Karpas-422 (cell line): ENCODE data around the gene HOXA5. TPM values are rescaled to one million over a fixed set of nuclear protein-coding genes. Genes with fewer than 3 reads are reported as not detected.

ENCODE experiments used
- DNase-seq: peaks from one replicate; pipeline ENCODE4 v3.0.0-alpha.2; 2015
- H2AFZ ChIP-seq: fragments of 200-600 bp; sonication (generic); 2 replicates; pipeline ENCODE4 v1.6.1; 2014; ENCODE audit warnings: antibody characterized with exemption, low read length, mixed read lengths
- H3K27ac ChIP-seq: fragments of 200-600 bp; sonication (generic); 2 replicates; pipeline ENCODE4 v1.5.1; 2014; ENCODE audit warnings: mild to moderate bottlenecking, low read length, moderate library complexity
- H3K27me3 ChIP-seq: fragments of 200-600 bp; sonication (generic); 2 replicates; pipeline ENCODE4 v1.6.1; 2014; ENCODE audit warnings: low read length, mixed read lengths
- H3K36me3 ChIP-seq: fragments of 200-600 bp; sonication (generic); 2 replicates; pipeline ENCODE4 v1.6.1; 2014; ENCODE audit warnings: low read length, mixed read lengths; ENCODE audit not compliant: insufficient read depth
- H3K4me1 ChIP-seq: fragments of 200-600 bp; sonication (generic); 2 replicates; pipeline ENCODE4 v1.6.1; 2014; ENCODE audit warnings: mild to moderate bottlenecking, low read length, mixed read lengths
- H3K4me2 ChIP-seq: fragments of 200-600 bp; sonication (generic); 2 replicates; pipeline ENCODE4 v1.6.1; 2014; ENCODE audit warnings: low read length, low read depth, mild to moderate bottlenecking; ENCODE audit not compliant: poor library complexity, severe bottlenecking
- H3K4me3 ChIP-seq: fragments of 200-600 bp; sonication (generic); 2 replicates; pipeline ENCODE4 v1.5.1; 2014; ENCODE audit warnings: mild to moderate bottlenecking, antibody characterized with exemption, low read length, mixed read lengths
- H3K79me2 ChIP-seq: fragments of 200-600 bp; sonication (generic); 2 replicates; pipeline ENCODE4 v1.6.1; 2014; ENCODE audit warnings: mild to moderate bottlenecking, low read length, mixed read lengths
- H3K9ac ChIP-seq: fragments of 200-600 bp; sonication (generic); 2 replicates; pipeline ENCODE4 v1.6.0; 2014; ENCODE audit warnings: low read length
- H3K9me2 ChIP-seq: fragments of 200-600 bp; sonication (generic), shearing (Covaris generic); replicated peaks from 2 replicates; pipeline ENCODE4 v1.6.0; 2014; ENCODE audit warnings: mild to moderate bottlenecking, low read length, moderate library complexity; ENCODE audit not compliant: insufficient read depth
- H3K9me3 ChIP-seq: fragments of 300-700, 200-600 bp; sonication (generic); 2 replicates; pipeline ENCODE4 v1.6.1; 2014; ENCODE audit warnings: low read length, mixed read lengths
- H4K20me1 ChIP-seq: fragments of 200-600 bp; sonication (generic); 2 replicates; pipeline ENCODE4 v1.6.1; 2014; ENCODE audit warnings: mild to moderate bottlenecking, antibody characterized with exemption, low read length, low read depth; ENCODE audit not compliant: insufficient read depth
- total RNA-seq: library from RNA; depleted of rRNA; stranded (reverse); fragments of >200 nt; shearing (Covaris generic); gene quantifications from 2 replicates; pipeline ENCODE4 v1.2.3, GENCODE V29; 2014; ENCODE audit warnings: low replicate concordance

HOXA5 gene
- total RNA-seq, 1 experiment from 2014 or later, result 4.1 TPM

DNA sequence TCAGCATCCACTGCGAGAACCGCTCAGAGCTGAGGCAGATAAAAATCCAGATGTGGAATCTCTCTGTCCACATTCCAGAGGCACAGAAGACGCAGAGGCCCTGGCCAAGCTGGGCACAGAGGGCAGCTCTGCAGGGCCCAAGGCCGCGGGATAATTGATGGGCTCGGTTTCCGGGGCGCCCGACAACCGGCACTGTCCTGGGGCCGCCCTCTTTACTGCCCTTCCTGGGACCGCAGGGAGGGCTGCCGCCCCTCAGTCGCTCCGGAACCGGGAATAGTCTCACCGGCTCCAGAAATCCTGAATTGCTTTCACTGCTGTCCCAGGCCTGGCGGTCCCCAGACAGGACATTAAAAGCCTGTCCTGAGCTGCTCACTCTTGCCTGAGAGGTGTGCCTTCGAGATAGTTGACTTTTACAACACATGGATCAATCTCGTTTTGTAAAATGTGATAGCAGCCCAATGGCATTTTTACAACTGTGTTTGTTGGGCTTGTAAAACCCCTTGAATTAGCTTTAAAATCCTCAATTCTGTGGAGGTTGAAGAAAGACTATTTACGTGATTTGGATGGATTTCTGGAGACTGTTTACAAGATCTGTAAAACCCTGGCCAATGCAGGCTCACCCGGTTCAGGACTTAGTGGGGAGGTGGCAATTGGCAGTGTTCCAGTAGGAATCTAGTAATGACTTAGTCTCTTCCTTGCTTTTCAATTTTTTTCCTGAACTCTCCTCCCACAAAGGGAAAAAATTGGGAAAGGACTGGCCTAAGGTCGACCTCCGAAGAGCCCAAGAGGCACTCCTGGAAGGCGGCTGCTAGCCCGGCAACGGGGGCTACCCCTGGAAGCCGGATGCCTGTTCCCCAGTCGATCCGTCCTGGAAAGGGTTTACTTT lies 5.5 kb upstream of the HOXA5 start:
- Histone ChIP-seq H4K20me1 (no peaks in the 10 kb centered on the region), H3K36me3 (peaks cover 9% of the 10 kb centered on the region; the same call in 1 of the 2 replicates), H3K4me1 (peaks cover 31% of the 10 kb centered on the region), H3K79me2 (peaks cover 37% of the 10 kb centered on the region), H3K27me3 (no peaks in the 10 kb centered on the region), H3K4me2 (peak overlapping the region; percentile 88), H3K4me3 (peak overlapping the region; percentile 84), H3K9me2 (no peaks in the 10 kb centered on the region), H2AFZ (no peak overlapping the region), H3K27ac (no peak overlapping the region), H3K9me3 (no peaks in the 10 kb centered on the region), H3K9ac (peak overlapping the region; percentile 84)
- DNase-seq, result no peak

DNA sequence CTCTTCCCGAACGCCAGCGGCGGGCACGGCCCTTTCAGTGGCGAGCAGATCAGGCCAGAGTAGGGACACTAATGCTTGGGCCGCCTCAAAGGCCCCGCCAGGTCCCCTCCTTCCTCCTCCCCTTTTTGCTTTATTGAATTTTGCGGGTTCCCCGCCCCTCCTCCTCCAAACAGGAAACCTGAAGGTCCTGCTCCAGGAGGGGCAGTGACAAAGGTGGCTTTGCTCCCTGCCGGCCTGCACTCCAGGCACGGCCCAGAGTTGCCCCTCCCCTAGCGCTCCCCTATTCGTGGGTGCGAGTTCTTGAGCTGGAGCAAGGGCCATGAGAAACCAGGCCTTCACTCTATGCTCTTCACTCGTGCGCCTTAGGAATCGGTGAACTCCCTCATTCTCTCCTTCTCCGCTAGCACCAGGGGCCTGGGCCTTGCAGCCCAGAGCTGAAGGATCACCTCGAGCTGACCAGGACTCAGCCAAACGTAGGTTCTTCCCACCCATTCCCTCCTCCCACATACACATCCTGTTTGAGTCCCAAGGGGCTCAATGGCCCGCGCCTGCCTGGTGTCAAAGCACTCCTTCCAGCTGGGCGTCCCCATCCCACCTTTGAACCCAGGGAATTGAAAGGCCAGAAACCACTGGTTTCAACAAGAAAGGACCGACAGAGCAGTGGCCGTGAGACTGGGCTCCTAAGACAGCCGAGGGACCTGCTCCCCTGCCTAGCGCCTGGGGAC lies 4.7 kb upstream of the HOXA5 start:
- no peaks in the 10 kb centered on the region for H3K9me3 ChIP-seq
- H3K36me3 ChIP-seq, result peaks cover 11% of the 10 kb centered on the region; the same call in 1 of the 2 replicates
- peak overlapping the region; percentile 84; the same call in 1 of the 2 replicates for H3K4me3 ChIP-seq
- H3K9me2 ChIP-seq, result no peaks in the 10 kb centered on the region
- H3K27me3 ChIP-seq, result no peaks in the 10 kb centered on the region
- H2AFZ ChIP-seq, result no peak overlapping the region
- H3K9ac ChIP-seq, result peak overlapping the region; percentile 84
- no peak for DNase-seq
- peak overlapping the region; percentile 88 for H3K4me2 ChIP-seq
- no peaks in the 10 kb centered on the region for H4K20me1 ChIP-seq
- peaks cover 37% of the 10 kb centered on the region for H3K79me2 ChIP-seq
- peaks cover 31% of the 10 kb centered on the region for H3K4me1 ChIP-seq
- H3K27ac ChIP-seq, result no peak overlapping the region

DNA sequence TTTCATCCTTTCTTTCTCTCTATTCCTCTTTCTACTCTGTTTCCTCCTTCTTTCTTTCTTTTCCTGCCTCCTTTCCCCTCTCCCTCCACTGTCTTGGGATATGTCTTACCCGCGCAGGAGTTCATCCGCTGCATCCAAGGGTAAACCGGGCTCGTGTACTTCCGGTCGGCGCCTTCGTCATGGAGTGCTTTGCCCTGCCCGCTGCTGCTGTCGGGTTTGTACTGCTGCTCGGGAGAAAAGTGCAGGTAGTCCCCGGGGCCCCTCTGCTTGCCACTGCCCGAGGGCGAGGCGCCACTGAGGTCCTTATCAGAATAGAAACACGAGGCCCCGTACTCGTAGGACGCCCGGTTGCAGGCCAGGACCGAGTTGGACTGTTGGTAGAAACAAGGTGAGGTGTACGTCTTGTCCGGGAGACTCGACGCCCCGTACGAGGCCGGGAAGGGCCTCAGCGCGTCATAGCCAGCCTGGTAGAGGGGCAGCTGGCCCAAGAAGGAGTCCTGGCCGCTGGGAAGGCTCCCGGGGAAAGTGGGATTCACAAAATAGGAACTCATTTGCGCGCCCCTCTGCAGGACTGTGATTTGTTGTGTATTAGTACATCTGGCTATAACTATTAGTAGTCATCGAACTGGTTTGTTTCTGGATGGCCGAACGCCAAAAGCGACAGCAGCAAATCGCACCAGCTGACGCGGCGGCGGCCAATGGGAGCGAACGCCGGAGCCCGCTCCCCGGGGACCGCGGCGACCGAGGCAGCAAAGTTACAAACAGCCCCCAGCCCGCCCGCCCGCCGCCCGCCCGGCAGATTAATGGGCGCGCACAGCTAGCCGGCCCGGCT lies 3.9 kb upstream of the HOXA5 start, which contains the start of gene HOXA6:
TSS of gene HOXA6 (minus strand) at position 576 of the 832 bp plus-strand sequence. CDS start at position 551, 25 bp downstream.
- Histone ChIP-seq H3K4me3 (peak within 1 kb of the TSS; percentile 84; the same call in 1 of the 2 replicates), H3K4me2 (peak within 1 kb of the TSS; percentile 88), H3K9me3 (no peaks in the 10 kb centered on the region), H3K79me2 (peaks cover 37% of the 10 kb centered on the region), H3K27me3 (no peaks in the 10 kb centered on the region), H2AFZ (no peak within 1 kb of the TSS), H3K4me1 (peaks cover 31% of the 10 kb centered on the region), H3K27ac (no peak within 1 kb of the TSS), H3K36me3 (peaks cover 11% of the 10 kb centered on the region; the same call in 1 of the 2 replicates), H3K9me2 (no peaks in the 10 kb centered on the region), H4K20me1 (no peaks in the 10 kb centered on the region), H3K9ac (peak within 1 kb of the TSS; percentile 84)
- DNase-seq, result no peak

DNA sequence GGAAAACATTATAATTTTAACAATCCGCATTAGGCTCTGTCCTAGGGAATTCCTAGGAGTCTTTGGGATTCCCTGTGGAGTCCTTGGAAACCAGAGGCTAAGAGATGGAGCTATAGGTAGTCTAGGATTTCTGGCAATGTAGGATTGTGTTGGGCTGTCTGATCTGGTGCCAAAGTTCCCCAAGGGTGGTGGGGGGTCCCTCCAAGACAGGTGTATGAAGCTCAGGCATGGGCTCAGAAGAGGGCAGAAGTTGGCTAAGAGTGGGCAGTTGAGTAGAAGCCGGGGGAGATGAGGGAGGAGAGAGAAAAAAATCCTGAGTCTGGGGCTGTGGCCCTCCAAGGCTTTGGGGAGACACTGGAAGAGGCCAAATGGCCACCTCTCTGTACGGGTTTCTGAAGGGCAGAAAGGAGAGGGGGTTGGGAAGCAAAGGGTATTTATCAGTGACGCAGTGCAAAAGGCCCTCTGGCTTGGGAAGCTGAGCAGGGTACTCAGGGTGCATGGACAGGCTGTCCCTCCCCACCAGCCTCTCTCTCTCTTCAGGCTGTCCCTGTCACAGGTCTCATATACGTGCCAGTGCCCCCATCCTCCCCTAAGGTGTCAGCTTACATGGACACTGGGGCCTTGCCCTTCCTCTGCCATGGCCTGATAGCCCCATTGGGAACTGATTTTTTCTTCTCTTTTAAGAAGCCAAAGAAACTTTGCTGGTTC lies 3.2 kb upstream of the HOXA5 start:
- peaks cover 11% of the 10 kb centered on the region; the same call in 1 of the 2 replicates for H3K36me3 ChIP-seq
- H2AFZ ChIP-seq, result no peak overlapping the region
- H3K9ac ChIP-seq, result no peak overlapping the region
- no peak overlapping the region for H3K4me3 ChIP-seq
- H3K27ac ChIP-seq, result no peak overlapping the region
- no peaks in the 10 kb centered on the region for H3K9me3 ChIP-seq
- peaks cover 24% of the 10 kb centered on the region for H3K4me1 ChIP-seq
- peaks cover 37% of the 10 kb centered on the region for H3K79me2 ChIP-seq
- H4K20me1 ChIP-seq, result no peaks in the 10 kb centered on the region
- no peak for DNase-seq
- no peaks in the 10 kb centered on the region for H3K9me2 ChIP-seq
- H3K27me3 ChIP-seq, result no peaks in the 10 kb centered on the region
- no peak overlapping the region for H3K4me2 ChIP-seq

DNA sequence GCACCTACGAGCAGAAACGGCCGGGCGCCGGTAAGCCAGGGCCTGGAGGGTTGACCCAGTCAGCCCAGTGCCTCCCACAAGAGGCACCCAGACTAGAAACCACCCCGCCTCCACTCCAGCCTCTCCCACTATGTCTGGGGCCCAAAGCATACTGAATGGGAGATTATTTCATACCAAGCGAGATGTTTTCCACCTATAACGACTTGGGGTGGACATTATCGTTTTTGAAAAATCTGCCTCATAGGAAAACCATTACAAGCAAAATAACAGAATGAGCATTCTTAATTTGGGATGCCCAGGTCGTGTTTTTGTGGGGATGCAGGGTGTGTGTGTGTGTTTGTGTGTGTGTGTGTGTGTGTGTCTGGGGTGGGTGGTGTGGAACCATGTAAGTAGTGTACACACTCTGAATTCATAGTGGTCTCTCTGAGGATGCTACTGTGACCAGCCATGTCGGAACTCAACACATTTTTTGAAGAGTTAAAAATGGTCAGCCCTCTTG lies 2.5 kb upstream of the HOXA5 start:
- Histone ChIP-seq H3K9me3 (no peaks in the 10 kb centered on the region), H3K27me3 (no peaks in the 10 kb centered on the region), H3K36me3 (peaks cover 11% of the 10 kb centered on the region; the same call in 1 of the 2 replicates), H4K20me1 (no peaks in the 10 kb centered on the region), H3K9ac (no peak overlapping the region), H3K4me3 (no peak overlapping the region), H2AFZ (no peak overlapping the region), H3K4me1 (peaks cover 17% of the 10 kb centered on the region), H3K4me2 (no peak overlapping the region), H3K9me2 (no peaks in the 10 kb centered on the region), H3K27ac (no peak overlapping the region), H3K79me2 (peaks cover 37% of the 10 kb centered on the region)
- DNase-seq, result no peak

DNA sequence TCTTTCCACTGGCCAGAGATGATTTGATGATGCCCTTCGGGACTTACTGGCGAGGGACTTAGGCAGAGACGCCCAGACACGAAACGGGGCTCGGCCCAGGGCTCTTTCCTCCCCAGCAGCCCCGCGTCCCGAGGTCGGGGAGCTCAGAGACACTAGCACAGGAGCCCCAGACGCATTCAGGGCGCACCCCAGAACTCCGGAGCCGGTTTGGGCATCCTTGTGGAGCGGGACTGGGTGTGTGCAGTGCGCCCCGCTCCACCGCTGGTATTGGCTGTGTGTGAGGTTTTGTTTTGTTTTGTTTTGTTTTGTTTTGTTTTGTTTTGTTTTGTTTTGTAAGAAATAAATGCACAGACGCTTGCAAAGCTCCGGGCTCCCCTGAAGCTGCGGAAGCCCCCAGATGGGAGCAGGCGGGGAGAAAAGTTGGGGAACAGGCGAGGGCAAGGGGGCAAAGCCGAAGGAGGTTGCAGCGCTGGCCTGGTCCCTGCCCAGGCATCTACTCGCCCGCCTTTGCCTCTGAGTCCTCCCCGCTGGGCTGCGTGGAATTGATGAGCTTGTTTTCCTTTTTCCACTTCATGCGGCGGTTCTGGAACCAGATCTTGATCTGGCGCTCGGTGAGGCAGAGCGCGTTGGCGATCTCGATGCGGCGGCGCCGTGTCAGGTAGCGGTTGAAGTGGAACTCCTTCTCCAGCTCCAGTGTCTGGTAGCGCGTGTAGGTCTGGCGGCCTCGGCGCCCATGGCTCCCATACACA lies 1.9 kb upstream of the HOXA5 start:
- Histone ChIP-seq H3K9me2 (no peaks in the 10 kb centered on the region), H3K79me2 (peaks cover 35% of the 10 kb centered on the region), H3K27me3 (no peaks in the 10 kb centered on the region), H3K27ac (no peak overlapping the region), H3K9ac (no peak overlapping the region), H3K9me3 (no peaks in the 10 kb centered on the region), H3K4me3 (no peak overlapping the region), H3K4me1 (peaks cover 16% of the 10 kb centered on the region), H3K36me3 (peaks cover 11% of the 10 kb centered on the region; the same call in 1 of the 2 replicates), H2AFZ (no peak overlapping the region), H4K20me1 (no peaks in the 10 kb centered on the region), H3K4me2 (no peak overlapping the region)
- DNase-seq, result no peak

DNA sequence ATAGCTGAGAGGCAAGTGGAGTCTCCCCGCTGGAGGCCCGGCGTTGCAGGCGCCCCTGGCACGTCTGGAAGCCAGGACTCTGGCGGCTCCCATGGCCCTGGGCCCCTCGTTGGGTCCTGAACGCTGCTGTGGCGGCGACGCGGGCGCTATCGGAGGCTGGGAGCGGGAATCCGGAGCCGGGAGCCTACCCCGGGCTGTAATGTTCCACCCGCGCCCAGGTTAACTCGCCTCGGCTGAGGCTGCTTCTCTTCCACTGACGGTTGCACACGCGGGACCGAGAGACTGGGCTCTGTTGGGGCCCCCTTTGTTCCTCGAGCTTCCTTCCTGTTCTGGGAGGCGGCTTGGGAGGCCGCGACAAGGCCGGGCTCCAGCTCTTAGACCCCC lies 1.3 kb upstream of the HOXA5 start:
- Histone ChIP-seq H2AFZ (no peak overlapping the region), H3K4me3 (no peak overlapping the region), H3K36me3 (peaks cover 11% of the 10 kb centered on the region; the same call in 1 of the 2 replicates), H3K4me2 (no peak overlapping the region), H3K9me3 (no peaks in the 10 kb centered on the region), H4K20me1 (no peaks in the 10 kb centered on the region), H3K4me1 (peaks cover 16% of the 10 kb centered on the region), H3K9ac (no peak overlapping the region), H3K27ac (no peak overlapping the region), H3K79me2 (peaks cover 29% of the 10 kb centered on the region), H3K9me2 (no peaks in the 10 kb centered on the region), H3K27me3 (no peaks in the 10 kb centered on the region)
- DNase-seq, result no peak
